Measurements from ENCODE around the gene GHRH. TPM values are rescaled to one million over a fixed set of nuclear protein-coding genes. Genes with fewer than 3 reads are reported as not detected.

The GHRH gene
- total RNA-seq, 1 donor from 2014 or later: not detected

GRCh38 chr20:37282556-37282955 lies 20.9 kb upstream of the GHRH start:
- Mint-ChIP-seq H3K4me3 (ENCODE audit: low read depth) (no peak overlapping the region), H3K27me3 (peaks cover 2% of the 10 kb centered on the region), H3K9me3 (ENCODE audit: low read depth) (no peaks in the 10 kb centered on the region), H3K27ac (no peak overlapping the region), H3K36me3 (ENCODE audit: insufficient read depth) (no peaks in the 10 kb centered on the region), H3K4me1 (ENCODE audit: low read depth) (peaks cover 6% of the 10 kb centered on the region)
- peak; percentile 10 for TF ChIP-seq CTCF (IDR thresholded peaks at IDR 0.05; ENCODE audit: unreplicated experiment)
- no peak for DNase-seq (ENCODE audit: low spot score, unreplicated experiment)

GRCh38 chr20:37280403-37280802 lies 18.8 kb upstream of the GHRH start:
- Mint-ChIP-seq H3K4me3 (ENCODE audit: low read depth) (no peak overlapping the region), H3K4me1 (ENCODE audit: low read depth) (peaks cover 9% of the 10 kb centered on the region), H3K27ac (no peak overlapping the region), H3K36me3 (ENCODE audit: insufficient read depth) (no peaks in the 10 kb centered on the region), H3K27me3 (no peaks in the 10 kb centered on the region), H3K9me3 (ENCODE audit: low read depth) (no peaks in the 10 kb centered on the region)
- no peak for TF ChIP-seq CTCF (IDR thresholded peaks at IDR 0.05; ENCODE audit: unreplicated experiment)
- no peak for DNase-seq (ENCODE audit: low spot score, unreplicated experiment)

- no peak for DNase-seq (ENCODE audit: low spot score, unreplicated experiment)
- Mint-ChIP-seq H3K27ac (peak overlapping the region; percentile 10), H3K4me1 (ENCODE audit: low read depth) (peaks cover 14% of the 10 kb centered on the region), H3K9me3 (ENCODE audit: low read depth) (no peaks in the 10 kb centered on the region), H3K4me3 (ENCODE audit: low read depth) (no peak overlapping the region), H3K36me3 (ENCODE audit: insufficient read depth) (no peaks in the 10 kb centered on the region), H3K27me3 (no peaks in the 10 kb centered on the region)
- TF ChIP-seq CTCF (IDR thresholded peaks at IDR 0.05; ENCODE audit: unreplicated experiment): no peak
Measured at GRCh38 chr20:37279820-37280219, 18.2 kb upstream of the GHRH start.

- Mint-ChIP-seq H3K4me1 (ENCODE audit: low read depth) (peaks cover 17% of the 10 kb centered on the region), H3K27ac (no peak overlapping the region), H3K9me3 (ENCODE audit: low read depth) (no peaks in the 10 kb centered on the region), H3K4me3 (ENCODE audit: low read depth) (no peak overlapping the region), H3K36me3 (ENCODE audit: insufficient read depth) (no peaks in the 10 kb centered on the region), H3K27me3 (no peaks in the 10 kb centered on the region)
- DNase-seq (ENCODE audit: low spot score, unreplicated experiment): no peak
- TF ChIP-seq CTCF (IDR thresholded peaks at IDR 0.05; ENCODE audit: unreplicated experiment): no peak
Measured at GRCh38 chr20:37278966-37279590, 17.5 kb upstream of the GHRH start.

GRCh38 chr20:37277253-37277593 lies 15.6 kb upstream of the GHRH start:
- Mint-ChIP-seq H3K27me3 (no peaks in the 10 kb centered on the region), H3K36me3 (ENCODE audit: insufficient read depth) (no peaks in the 10 kb centered on the region), H3K27ac (no peak overlapping the region), H3K4me1 (ENCODE audit: low read depth) (peaks cover 17% of the 10 kb centered on the region), H3K9me3 (ENCODE audit: low read depth) (no peaks in the 10 kb centered on the region), H3K4me3 (ENCODE audit: low read depth) (no peak overlapping the region)
- no peak for DNase-seq (ENCODE audit: low spot score, unreplicated experiment)
- no peak for TF ChIP-seq CTCF (IDR thresholded peaks at IDR 0.05; ENCODE audit: unreplicated experiment)

Measured in progenitor cell of endocrine pancreas (in vitro differentiated cells).